ENCODE results near the gene PRUNE2.

Gene PRUNE2

GRCh38 chr9:76900884-76901440 is 5.0 kb downstream of the PRUNE2 start:
- no peak for TF ChIP-seq CTCF (conservative IDR thresholded peaks at IDR 0.05)
- H3K27ac ChIP-seq, result peak overlapping the region; percentile 85

- peak overlapping the region; percentile 85 for H3K27ac ChIP-seq
- TF ChIP-seq CTCF (conservative IDR thresholded peaks at IDR 0.05), result no peak
Measured at GRCh38 chr9:76898786-76899185, 7.1 kb downstream of the PRUNE2 start.

- no peak for TF ChIP-seq CTCF (conservative IDR thresholded peaks at IDR 0.05)
Measured at GRCh38 chr9:76897804-76898525, 7.9 kb downstream of the PRUNE2 start.

GRCh38 chr9:76896035-76896434 is 9.9 kb downstream of the PRUNE2 start:
- no peak for TF ChIP-seq CTCF (conservative IDR thresholded peaks at IDR 0.05)
- H3K27ac ChIP-seq, result peak overlapping the region; percentile 85

More at GRCh38 chr9:76897804-76898525, 7.9 kb downstream of the PRUNE2 start:
- peak overlapping the region; percentile 85 for H3K27ac ChIP-seq

GRCh38 chr9:76895186-76895585 is 10.7 kb downstream of the PRUNE2 start:
- peak overlapping the region; percentile 33; the same call in 1 of the 2 replicates for H3K27ac ChIP-seq
- TF ChIP-seq CTCF (conservative IDR thresholded peaks at IDR 0.05), result no peak

- peak overlapping the region; percentile 33 for H3K27ac ChIP-seq
- no peak for TF ChIP-seq CTCF (conservative IDR thresholded peaks at IDR 0.05)
Measured at GRCh38 chr9:76894198-76894597, 11.7 kb downstream of the PRUNE2 start.

GRCh38 chr9:76893395-76893932 is 12.4 kb downstream of the PRUNE2 start:
- H3K27ac ChIP-seq, result peak overlapping the region; percentile 33
- TF ChIP-seq CTCF (conservative IDR thresholded peaks at IDR 0.05), result no peak

All from VCaP (cell line).